Kidney (tissue), 14 donors: Measurements from ENCODE around the gene GAN. TPM values are rescaled to one million over a fixed set of nuclear protein-coding genes. Genes with fewer than 3 reads are reported as not detected.

Experiments used
- DNase-seq, 5 donors: peaks; one replicate each; pipeline ENCODE4 v3.0.0-alpha.2; 2013 to 2020
- FAIRE-seq: peaks from 2 replicates; lab custom pipeline; 2012; peaks lifted over from hg19 to GRCh38; lab: Jason Lieb, UNC
- H3K27ac ChIP-seq, 2 donors: one replicate each; pipeline ENCODE4 v1.7.0; 2013; ENCODE audit warnings: low read depth in 2 of 2, low read length in 2 of 2, inconsistent platforms in 1 of 2
- H3K27me3 ChIP-seq: one replicate; pipeline ENCODE4 v1.7.1; 2013; ENCODE audit warnings: low read length, inconsistent platforms; ENCODE audit not compliant: control insufficient read depth, insufficient read depth
- H3K36me3 ChIP-seq, 3 donors: one replicate each; pipeline versions ENCODE4 v1.7.0 to v1.7.1; 2013; ENCODE audit warnings: low read length in 3 of 3, control low read depth in 1 of 3, inconsistent platforms in 1 of 3; ENCODE audit not compliant: insufficient read depth in 3 of 3, control insufficient read depth in 2 of 3
- H3K4me1 ChIP-seq, 3 donors: one replicate each; pipeline versions ENCODE4 v1.7.0 to v1.7.1; 2013; ENCODE audit warnings: low read length in 3 of 3, inconsistent platforms in 1 of 3, low read depth in 1 of 3; ENCODE audit not compliant: control insufficient read depth in 2 of 3, insufficient read depth in 2 of 3
- H3K4me3 ChIP-seq, 3 donors: one replicate each; pipeline versions ENCODE4 v1.7.0 to v1.8.1; 2013; ENCODE audit warnings: low read length in 3 of 3, control low read depth in 1 of 3, inconsistent platforms in 1 of 3
- H3K9ac ChIP-seq, 3 donors: one replicate each; pipeline versions ENCODE4 v1.7.0 to v1.7.1; 2013; ENCODE audit warnings: low read length in 3 of 3, control low read depth in 1 of 3, inconsistent platforms in 1 of 3
- H3K9me3 ChIP-seq, 3 donors: one replicate each; pipeline versions ENCODE4 v1.7.0 to v1.7.1; 2013; ENCODE audit warnings: low read length in 3 of 3, control low read depth in 1 of 3, inconsistent platforms in 1 of 3; ENCODE audit not compliant: control insufficient read depth in 2 of 3, insufficient read depth in 1 of 3
- CTCF ChIP-seq: IDR thresholded peaks from 3 replicates; pipeline ENCODE4 v1.5.1; 2012; ENCODE audit warnings: mild to moderate bottlenecking, moderate library complexity, borderline replicate concordance; ENCODE audit not compliant: insufficient read depth; ENCODE audit errors: extremely low read depth
- intact Hi-C: fragments of 100-400 bp; cut with DNase I; formaldehyde crosslinking; loops from one replicate; pipeline ENCODE4 v1.11.1; 2022
- polyA plus RNA-seq: library from polyadenylated mRNA; stranded (reverse); fragments of 350-450 nt; fragmentation: Illumina TruSeq; extraction: RNeasy Lipid Tissue Mini Kit (QIAGEN cat#74804); gene quantifications from one replicate; pipeline ENCODE4 v1.2.3, GENCODE V29; 2014; ENCODE audit warnings: low read depth, low replicate concordance; ENCODE audit not compliant: insufficient read depth
- total RNA-seq: library from RNA; stranded (reverse); fragmentation: NEBNext Ultra II Directional; extraction: Animal tissue kit (Norgen Biotek cat#: 25700); gene quantifications from one replicate; pipeline ENCODE4 v1.2.1, GENCODE V29; 2021
- donor health status: control.
- donor health status: control.
- donor health status: control.
- donor health status: control.
- donor health status: control.
- donor health status: DM: yes; HTN: yes; CAD: no.
- donor health status: Normal renal cell carcinoma (clear cell type).

GAN gene
- total and polyA plus RNA-seq, 2 donors from 2014 or later = 0.60 to 7.7 TPM

- TF ChIP-seq CTCF = no peak
- H3K4me3 ChIP-seq = no peak overlapping the region
- H3K36me3 ChIP-seq = no peaks in the 10 kb centered on the region
- DNase-seq (no peak), FAIRE-seq (no peak)
- no peak overlapping the region for H3K9ac ChIP-seq
- H3K9me3 ChIP-seq = no peaks in the 10 kb centered on the region
- no peaks in the 10 kb centered on the region for H3K27me3 ChIP-seq
- no peaks in the 10 kb centered on the region for H3K4me1 ChIP-seq
- H3K27ac ChIP-seq = no peak overlapping the region
- intact Hi-C loops = no loop called here
These were observed 102.0 kb downstream of the GAN start for GRCh38 chr16:81416749-81417148.

- Histone ChIP-seq H3K27me3 (no peaks in the 10 kb centered on the region), H3K9ac (no peak overlapping the region), H3K4me3 (no peak overlapping the region), H3K27ac (no peak overlapping the region), H3K4me1 (no peaks in the 10 kb centered on the region), H3K36me3 (no peaks in the 10 kb centered on the region), H3K9me3 (no peaks in the 10 kb centered on the region)
- DNase-seq = no peak
- intact Hi-C loops = no loop called here
- no peak for TF ChIP-seq CTCF
- FAIRE-seq = no peak
These were observed 102.4 kb downstream of the GAN start for GRCh38 chr16:81417210-81417609.

GRCh38 chr16:81419806-81420205 lies 105.0 kb downstream of the GAN start:
- no peak overlapping the region for H3K27ac ChIP-seq
- FAIRE-seq = no peak
- no peak overlapping the region for H3K4me3 ChIP-seq
- TF ChIP-seq CTCF = no peak
- no peak for DNase-seq
- H3K36me3 ChIP-seq = no peaks in the 10 kb centered on the region
- no peaks in the 10 kb centered on the region for H3K4me1 ChIP-seq
- intact Hi-C loops = no loop called here
- H3K27me3 ChIP-seq = no peaks in the 10 kb centered on the region
- H3K9me3 ChIP-seq = no peaks in the 10 kb centered on the region
- no peak overlapping the region for H3K9ac ChIP-seq

- H3K9me3 ChIP-seq = no peaks in the 10 kb centered on the region
- H3K4me3 ChIP-seq = no peak overlapping the region
- H3K4me1 ChIP-seq = no peaks in the 10 kb centered on the region
- FAIRE-seq (no peak), DNase-seq (no peak)
- no peaks in the 10 kb centered on the region for H3K27me3 ChIP-seq
- H3K9ac ChIP-seq = no peak overlapping the region
- intact Hi-C loops = no loop called here
- no peaks in the 10 kb centered on the region for H3K36me3 ChIP-seq
- no peak for TF ChIP-seq CTCF
- H3K27ac ChIP-seq = no peak overlapping the region
These were observed 106.4 kb downstream of the GAN start for GRCh38 chr16:81421126-81421525.
